CD14-positive monocyte (primary cell): ENCODE measurements around the gene ROMO1. TPM values are rescaled to one million over a fixed set of nuclear protein-coding genes. Genes with fewer than 3 reads are reported as not detected.

Source experiments
- DNase-seq, 3 donors: peaks; one replicate each; pipeline ENCODE4 v3.0.0-alpha.2; 2011 to 2022
- H2AFZ ChIP-seq: 2 replicates; pipeline ENCODE4 v1.6.0; 2012; ENCODE audit warnings: mild to moderate bottlenecking, low read depth, low read length, inconsistent platforms; ENCODE audit not compliant: insufficient read depth, poor library complexity, severe bottlenecking
- H3K27ac ChIP-seq, 2 donors: 1 replicate in 1 of 2; 2 replicates in 1 of 2; pipeline ENCODE4 v1.5.1; 2012 to 2013; ENCODE audit warnings: low read length in 2 of 2, control low read depth in 1 of 2, inconsistent platforms in 1 of 2, low read depth in 1 of 2, mild to moderate bottlenecking in 1 of 2
- H3K27me3 ChIP-seq, 2 donors: one replicate each; pipeline versions ENCODE4 v1.6.0 to v1.6.1; 2011 to 2013; ENCODE audit warnings: low read length in 2 of 2; ENCODE audit not compliant: control insufficient read depth in 2 of 2, insufficient read depth in 2 of 2
- H3K36me3 ChIP-seq, 2 donors: replicated peaks in 1 of 2; 1 replicate in 1 of 2; 2 replicates in 1 of 2; pipeline versions ENCODE4 v1.5.1 to v1.6.1; 2012 to 2013; ENCODE audit warnings: low read length in 2 of 2, control low read depth in 1 of 2, inconsistent platforms in 1 of 2, mild to moderate bottlenecking in 1 of 2; ENCODE audit not compliant: insufficient read depth in 2 of 2, control insufficient read depth in 1 of 2
- H3K4me1 ChIP-seq, 2 donors: 1 replicate in 1 of 2; 2 replicates in 1 of 2; pipeline versions ENCODE4 v1.5.1 to v1.6.1; 2012 to 2013; ENCODE audit warnings: low read length in 2 of 2, control low read depth in 1 of 2, inconsistent platforms in 1 of 2, mild to moderate bottlenecking in 1 of 2, moderate library complexity in 1 of 2; ENCODE audit not compliant: insufficient read depth in 2 of 2, control insufficient read depth in 1 of 2
- H3K4me2 ChIP-seq: replicated peaks from 2 replicates; pipeline ENCODE3; 2012; ENCODE audit warnings: low read length, moderate library complexity, mild to moderate bottlenecking; ENCODE audit not compliant: poor library complexity, severe bottlenecking; ENCODE audit errors: extremely low read depth
- H3K4me3 ChIP-seq, 3 experiments: fragments of 200-600 bp in 1 of 3; sonication (generic) in 1 of 3; replicated peaks in 1 of 3; 1 replicate in 2 of 3; 2 replicates in 1 of 3; pipeline ENCODE4 v1.5.1; 2011 to 2013; ENCODE audit warnings: low read length in 3 of 3, mild to moderate bottlenecking in 3 of 3, control low read depth in 2 of 3, low read depth in 2 of 3, inconsistent platforms in 1 of 3, moderate library complexity in 1 of 3
- H3K79me2 ChIP-seq: 2 replicates; pipeline ENCODE4 v1.6.0; 2012; ENCODE audit warnings: mild to moderate bottlenecking, control low read depth, inconsistent platforms, low read length, moderate library complexity; ENCODE audit not compliant: insufficient read depth
- H3K9ac ChIP-seq: 2 replicates; pipeline ENCODE4 v1.6.0; 2017; ENCODE audit warnings: low read length, mild to moderate bottlenecking; ENCODE audit not compliant: insufficient read depth, poor library complexity, severe bottlenecking
- H3K9me3 ChIP-seq, 2 donors: replicated peaks in 1 of 2; 1 replicate in 1 of 2; 2 replicates in 1 of 2; pipeline versions ENCODE4 v1.5.1 to v1.6.1; 2012 to 2013; ENCODE audit warnings: low read length in 2 of 2, control low read depth in 1 of 2; ENCODE audit not compliant: control insufficient read depth in 1 of 2, insufficient read depth in 1 of 2
- H4K20me1 ChIP-seq: 2 replicates; pipeline ENCODE4 v1.6.0; 2012; ENCODE audit warnings: mild to moderate bottlenecking, low read length, control low read depth, moderate library complexity; ENCODE audit not compliant: insufficient read depth
- H3K27ac Mint-ChIP-seq, 7 donors: one replicate each; pipeline ENCODE4 v1.8.0; 2020; ENCODE audit warnings: mild to moderate bottlenecking in 7 of 7, mixed read lengths in 7 of 7, moderate library complexity in 6 of 7, inconsistent platforms in 2 of 7
- H3K27me3 Mint-ChIP-seq, 3 donors: one replicate each; pipeline ENCODE4 v1.8.0; 2021 to 2022; ENCODE audit warnings: low read depth in 3 of 3, mild to moderate bottlenecking in 3 of 3, mixed read lengths in 3 of 3, moderate library complexity in 3 of 3, inconsistent platforms in 1 of 3
- H3K36me3 Mint-ChIP-seq, 2 donors: one replicate each; pipeline ENCODE4 v1.8.0; 2020; ENCODE audit warnings: mixed read lengths in 2 of 2, inconsistent platforms in 1 of 2, mild to moderate bottlenecking in 1 of 2
- H3K4me1 Mint-ChIP-seq: one replicate; pipeline ENCODE4 v1.8.0; 2020; ENCODE audit warnings: mild to moderate bottlenecking, mixed read lengths
- H3K4me3 Mint-ChIP-seq, 2 donors: one replicate each; pipeline ENCODE4 v1.8.0; 2020; ENCODE audit warnings: mild to moderate bottlenecking in 2 of 2, mixed read lengths in 2 of 2, moderate library complexity in 1 of 2
- H3K9me3 Mint-ChIP-seq, 7 donors: one replicate each; pipeline ENCODE4 v1.8.0; 2020 to 2022; ENCODE audit warnings: mixed read lengths in 7 of 7, mild to moderate bottlenecking in 6 of 7, moderate library complexity in 6 of 7, inconsistent platforms in 2 of 7
- WGBS: methylation state at CpG from one replicate; pipeline ENCODE4 v1.1.5; 2013; ENCODE audit warnings: missing lambda C conversion rate; ENCODE audit not compliant: insufficient coverage; 5-methylcytosine and 5-hydroxymethylcytosine counted together
- intact Hi-C, 2 donors: fragments of 100-400 bp; cut with micrococcal nuclease; formaldehyde crosslinking; loops; one replicate each; pipeline versions ENCODE4 v1.15.0 to v1.15.1; 2023
- polyA plus RNA-seq, 3 donors: library from polyadenylated mRNA; depleted of rRNA in 1 of 3; unstranded in 2 of 3; stranded (reverse) in 1 of 3; fragments of 300-500 nt in 2 of 3; fragments of >200 nt in 1 of 3; fragmentation: Illumina TruSeq in 2 of 3; gene quantifications; 1 replicate in 2 of 3; 2 replicates in 1 of 3; pipeline ENCODE4 v1.2.3, GENCODE V29; 2012 to 2021
- TF ChIP-seq, protein P1 (sequence below): fragments of 200-600 bp; IDR thresholded peaks from one replicate; pipeline ENCODE4 v1.8.0; 2022; ENCODE audit warnings: antibody characterized with exemption, mild to moderate bottlenecking

ROMO1 gene
- polyA plus RNA-seq, 3 donors = 220 to 448 (median 352) TPM

DNA sequence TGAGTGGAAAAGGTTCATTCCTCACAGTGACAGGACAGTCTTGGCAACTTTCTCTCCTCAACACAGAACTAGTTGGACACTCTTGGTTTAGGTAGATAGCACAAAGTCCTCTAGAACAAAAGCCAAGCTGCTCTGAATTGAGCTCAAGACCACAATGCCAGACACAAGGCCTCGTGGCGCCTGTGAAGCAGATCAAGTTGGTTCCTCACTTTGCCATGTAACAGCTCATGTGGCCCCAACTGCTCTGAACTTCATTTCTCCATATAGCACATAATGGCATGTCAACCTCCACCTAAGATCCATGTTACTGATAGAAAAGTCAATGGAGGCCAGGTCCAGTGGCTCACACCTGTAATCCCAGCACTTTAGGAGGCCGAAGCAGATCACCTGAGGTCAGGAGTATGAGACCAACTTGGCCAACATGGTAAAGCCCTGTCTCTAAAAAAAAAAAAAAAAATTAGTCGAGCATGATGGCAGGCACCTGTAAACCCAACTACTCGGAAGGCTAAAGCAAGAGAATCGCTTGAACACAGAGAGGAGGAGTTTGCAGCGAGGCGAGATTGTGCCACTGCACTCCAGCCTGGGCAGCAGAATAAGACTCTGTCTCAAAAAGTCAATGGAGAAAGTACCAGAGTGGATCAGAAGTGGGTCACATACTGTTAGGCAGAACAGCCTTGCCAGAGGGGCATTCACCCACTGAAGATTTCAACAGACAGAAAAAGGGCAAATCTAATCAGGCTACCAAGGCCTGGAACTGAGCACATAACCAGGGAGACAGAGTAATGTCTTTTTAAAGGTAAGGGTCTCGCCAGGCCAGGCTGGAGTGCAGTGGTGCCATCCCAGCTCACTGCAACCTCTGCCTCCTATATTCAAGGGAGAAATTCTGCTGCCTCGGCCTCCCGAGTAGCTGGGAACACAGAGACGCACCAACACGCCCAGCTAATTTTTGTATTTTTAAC lies 21.2 kb downstream of the ROMO1 start:
- Mint-ChIP-seq H3K27ac (peak overlapping the region in 2 of 7 donors; percentile 19 to 62), H3K4me3 (no peak overlapping the region), H3K36me3 (peaks cover 86 to 99% of the 10 kb centered on the region in 2 donors), H3K4me1 (no peaks in the 10 kb centered on the region), H3K27me3 (peaks cover 0 to 2% (median 0%) of the 10 kb centered on the region in 3 donors), H3K9me3 (no peaks in the 10 kb centered on the region)
- DNase-seq = no peak
- no peak overlapping the region for H3K4me3 ChIP-seq
- no peaks in the 10 kb centered on the region for H3K9me3 ChIP-seq
- H3K27me3 ChIP-seq = no peaks in the 10 kb centered on the region
- peaks cover 100% of the 10 kb centered on the region for H4K20me1 ChIP-seq
- intact Hi-C loops = loop anchor here in 1 of 2 donors (2.0 kb wide), 1 partner anchor 16 kb away; no protein-coding TSS in a partner anchor
- no peak overlapping the region for H3K4me2 ChIP-seq
- H3K4me1 ChIP-seq = no peaks in the 10 kb centered on the region
- H2AFZ ChIP-seq = no peak overlapping the region
- no peak overlapping the region for H3K9ac ChIP-seq
- TF ChIP-seq, protein P1, sequence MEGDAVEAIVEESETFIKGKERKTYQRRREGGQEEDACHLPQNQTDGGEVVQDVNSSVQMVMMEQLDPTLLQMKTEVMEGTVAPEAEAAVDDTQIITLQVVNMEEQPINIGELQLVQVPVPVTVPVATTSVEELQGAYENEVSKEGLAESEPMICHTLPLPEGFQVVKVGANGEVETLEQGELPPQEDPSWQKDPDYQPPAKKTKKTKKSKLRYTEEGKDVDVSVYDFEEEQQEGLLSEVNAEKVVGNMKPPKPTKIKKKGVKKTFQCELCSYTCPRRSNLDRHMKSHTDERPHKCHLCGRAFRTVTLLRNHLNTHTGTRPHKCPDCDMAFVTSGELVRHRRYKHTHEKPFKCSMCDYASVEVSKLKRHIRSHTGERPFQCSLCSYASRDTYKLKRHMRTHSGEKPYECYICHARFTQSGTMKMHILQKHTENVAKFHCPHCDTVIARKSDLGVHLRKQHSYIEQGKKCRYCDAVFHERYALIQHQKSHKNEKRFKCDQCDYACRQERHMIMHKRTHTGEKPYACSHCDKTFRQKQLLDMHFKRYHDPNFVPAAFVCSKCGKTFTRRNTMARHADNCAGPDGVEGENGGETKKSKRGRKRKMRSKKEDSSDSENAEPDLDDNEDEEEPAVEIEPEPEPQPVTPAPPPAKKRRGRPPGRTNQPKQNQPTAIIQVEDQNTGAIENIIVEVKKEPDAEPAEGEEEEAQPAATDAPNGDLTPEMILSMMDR = no peak
- H3K27ac ChIP-seq = no peak overlapping the region
- H3K36me3 ChIP-seq = peaks cover 94 to 100% of the 10 kb centered on the region in 2 donors
- WGBS = 98% methylated on average over 11 of the region's 13 CpGs
- peaks cover 98% of the 10 kb centered on the region for H3K79me2 ChIP-seq

DNA sequence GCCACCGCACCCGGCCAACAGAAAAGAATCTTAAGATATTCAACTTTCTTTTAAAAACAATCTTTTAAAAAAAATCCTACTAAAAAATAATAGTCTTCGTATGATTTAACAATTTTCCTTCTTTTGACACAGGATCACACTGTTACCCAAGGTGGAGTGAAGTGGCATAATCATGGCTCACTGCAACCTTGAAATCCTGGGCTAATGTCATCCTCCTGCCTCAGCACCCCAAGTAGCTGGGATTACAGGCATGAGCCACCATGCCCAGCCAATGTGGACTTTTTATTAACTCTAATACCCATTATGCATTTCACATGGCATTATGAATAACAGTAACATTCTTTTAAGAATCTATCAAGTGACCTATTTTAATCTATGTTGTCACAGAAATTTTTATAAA lies 22.0 kb downstream of the ROMO1 start:
- no peak overlapping the region for H3K4me3 Mint-ChIP-seq
- intact Hi-C loops = loop anchor here in 1 of 2 donors (2.0 kb wide), 1 partner anchor 16 kb away; no protein-coding TSS in a partner anchor
- Histone ChIP-seq H3K9me3 (no peaks in the 10 kb centered on the region), H3K36me3 (peaks cover 94 to 100% of the 10 kb centered on the region in 2 donors), H3K27me3 (no peaks in the 10 kb centered on the region), H3K4me2 (no peak overlapping the region), H3K4me1 (no peaks in the 10 kb centered on the region), H2AFZ (no peak overlapping the region), H3K9ac (no peak overlapping the region), H3K4me3 (no peak overlapping the region), H3K79me2 (peaks cover 98% of the 10 kb centered on the region), H4K20me1 (peaks cover 100% of the 10 kb centered on the region), H3K27ac (no peak overlapping the region)
- DNase-seq = no peak
- H3K4me1 Mint-ChIP-seq = no peaks in the 10 kb centered on the region
- H3K36me3 Mint-ChIP-seq = peaks cover 84 to 99% of the 10 kb centered on the region in 2 donors
- H3K27ac Mint-ChIP-seq = no peak overlapping the region
- no peaks in the 10 kb centered on the region for H3K9me3 Mint-ChIP-seq
- H3K27me3 Mint-ChIP-seq = peaks cover 0 to 2% (median 0%) of the 10 kb centered on the region in 3 donors
- 100% methylated on average over 3 of the region's 3 CpGs for WGBS
- TF ChIP-seq, protein P1 = no peak
